ENCODE measurements around the gene FKBP8.

- TF ChIP-seq CTCF (IDR thresholded peaks at IDR 0.05) (no peak), POLR2AphosphoS5 (IDR thresholded peaks at IDR 0.05) (no peak)
These were observed 22.3 kb downstream of the FKBP8 start for GRCh38 chr19:18520848-18521691.

All from sigmoid colon (tissue), 4 donors.